GM12801 (cell line): ENCODE data around the gene ZNF354B.

ENCODE experiments used
- CTCF ChIP-seq: IDR thresholded peaks from one replicate; pipeline ENCODE4 v1.5.1; 2011; ENCODE audit warnings: control low read depth; ENCODE audit not compliant: insufficient read length; ENCODE audit errors: extremely low read depth

The ZNF354B gene

GRCh38 chr5:178861627-178862026 is 1.9 kb downstream of the ZNF354B start:
- no peak for TF ChIP-seq CTCF

GRCh38 chr5:178866946-178867345 is 7.2 kb downstream of the ZNF354B start:
- TF ChIP-seq CTCF = no peak

GRCh38 chr5:178869577-178869976 is 9.8 kb downstream of the ZNF354B start:
- TF ChIP-seq CTCF = no peak

- no peak for TF ChIP-seq CTCF
These were observed 10.7 kb downstream of the ZNF354B start for GRCh38 chr5:178870411-178870810.

GRCh38 chr5:178872302-178872701 is 12.5 kb downstream of the ZNF354B start:
- no peak for TF ChIP-seq CTCF

GRCh38 chr5:178883815-178884430 is 24.2 kb downstream of the ZNF354B start:
- TF ChIP-seq CTCF = no peak

GRCh38 chr5:178895615-178896571 is 36.1 kb downstream of the ZNF354B start, which contains the start of gene ZFP2:
Gene ZFP2, plus strand, starts transcription at chr5:178895913. Its CDS starts 35,401 bp downstream, at chr5:178931314.
- no peak for TF ChIP-seq CTCF
